Measurements from ENCODE around the gene RPS6KA5. TPM values are rescaled to one million over a fixed set of nuclear protein-coding genes. Genes with fewer than 3 reads are reported as not detected.
A peak's percentile ranks its signal among the peaks of the same experiment; 100 is the strongest.

The RPS6KA5 gene
- total RNA-seq, 4 donors from 2014 or later = 3.1 to 10.5 (median 8.1) TPM

DNA sequence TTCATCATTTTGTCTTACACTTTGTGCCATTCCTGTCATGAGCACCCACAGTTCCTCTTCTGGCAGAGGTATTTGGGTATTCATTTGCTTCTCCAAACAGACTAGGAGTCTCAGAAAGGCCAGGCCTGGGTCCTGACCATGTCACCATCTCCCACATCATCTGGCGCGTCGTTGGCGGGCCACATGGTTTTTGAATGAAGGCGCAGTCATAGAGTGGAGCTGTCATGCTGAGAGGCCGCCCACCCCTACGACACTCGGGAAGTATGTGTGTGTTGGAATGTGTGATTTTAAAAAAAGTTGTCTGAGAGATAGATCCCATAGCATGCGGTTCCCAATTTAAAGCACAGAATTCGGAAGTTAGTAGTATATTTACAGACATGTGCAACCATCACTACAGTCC is 228.6 kb downstream of the RPS6KA5 start:
- no peaks in the 10 kb centered on the region for H3K9me3 ChIP-seq
- intact Hi-C loops (cut with DNase I) = no loop called here
- WGBS, 2 donors = 93 to 94% methylated on average over 10 of the region's 10 CpGs
- H3K4me1 ChIP-seq = peaks cover 4 to 20% (median 7%) of the 10 kb centered on the region in 3 donors
- TF ChIP-seq, protein P1, sequence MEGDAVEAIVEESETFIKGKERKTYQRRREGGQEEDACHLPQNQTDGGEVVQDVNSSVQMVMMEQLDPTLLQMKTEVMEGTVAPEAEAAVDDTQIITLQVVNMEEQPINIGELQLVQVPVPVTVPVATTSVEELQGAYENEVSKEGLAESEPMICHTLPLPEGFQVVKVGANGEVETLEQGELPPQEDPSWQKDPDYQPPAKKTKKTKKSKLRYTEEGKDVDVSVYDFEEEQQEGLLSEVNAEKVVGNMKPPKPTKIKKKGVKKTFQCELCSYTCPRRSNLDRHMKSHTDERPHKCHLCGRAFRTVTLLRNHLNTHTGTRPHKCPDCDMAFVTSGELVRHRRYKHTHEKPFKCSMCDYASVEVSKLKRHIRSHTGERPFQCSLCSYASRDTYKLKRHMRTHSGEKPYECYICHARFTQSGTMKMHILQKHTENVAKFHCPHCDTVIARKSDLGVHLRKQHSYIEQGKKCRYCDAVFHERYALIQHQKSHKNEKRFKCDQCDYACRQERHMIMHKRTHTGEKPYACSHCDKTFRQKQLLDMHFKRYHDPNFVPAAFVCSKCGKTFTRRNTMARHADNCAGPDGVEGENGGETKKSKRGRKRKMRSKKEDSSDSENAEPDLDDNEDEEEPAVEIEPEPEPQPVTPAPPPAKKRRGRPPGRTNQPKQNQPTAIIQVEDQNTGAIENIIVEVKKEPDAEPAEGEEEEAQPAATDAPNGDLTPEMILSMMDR (IDR thresholded peaks at IDR 0.05) = no peak
- no peak for TF ChIP-seq POLR2A (IDR thresholded peaks at IDR 0.05)
- DNase-seq = no peak
- no peak overlapping the region for H3K4me3 ChIP-seq
- no peaks in the 10 kb centered on the region for H3K27me3 ChIP-seq
- no peaks in the 10 kb centered on the region for H3K36me3 ChIP-seq
- no peak overlapping the region for H3K27ac ChIP-seq

DNA sequence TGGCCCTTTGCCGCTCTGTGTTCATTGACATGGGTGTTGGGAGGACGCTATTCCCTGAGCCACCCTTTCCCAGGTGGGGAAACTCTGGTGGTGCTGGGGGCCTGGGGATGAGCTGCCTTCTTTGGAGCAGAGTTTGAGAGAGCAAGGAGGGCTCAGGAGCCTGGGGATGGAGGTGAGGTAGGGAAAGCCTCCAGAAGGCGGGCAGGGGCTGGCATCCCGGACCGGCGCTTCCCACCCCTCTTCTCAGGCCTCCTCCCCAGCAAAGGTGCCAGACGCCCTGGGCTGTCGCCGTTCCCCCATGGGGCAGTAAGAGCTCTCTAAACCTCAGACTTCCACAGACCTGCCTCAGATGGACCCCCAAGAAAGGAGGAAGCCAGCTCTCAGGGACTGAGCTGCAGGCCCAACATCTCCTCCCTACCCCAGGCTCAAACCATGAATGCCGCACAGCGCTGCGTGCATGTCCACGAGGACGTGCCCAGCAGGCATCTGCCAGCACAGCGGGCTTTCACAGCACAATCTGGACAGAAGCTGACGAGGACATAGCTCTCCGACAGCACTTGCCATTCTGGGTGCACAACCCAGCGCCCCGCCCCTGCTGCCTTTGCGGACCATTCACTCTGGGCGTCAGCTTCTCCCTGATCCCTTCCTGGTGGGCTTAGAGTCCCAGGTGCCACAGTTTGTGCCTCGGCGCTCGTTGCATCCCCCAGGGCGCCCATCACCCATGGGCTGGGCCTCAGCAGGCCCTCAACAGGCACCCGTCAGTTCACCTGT is 229.3 kb downstream of the RPS6KA5 start:
- Histone ChIP-seq H3K36me3 (no peaks in the 10 kb centered on the region), H3K4me1 (peaks cover 4 to 20% (median 7%) of the 10 kb centered on the region in 3 donors), H3K9me3 (no peaks in the 10 kb centered on the region), H3K27me3 (no peaks in the 10 kb centered on the region), H3K4me3 (no peak overlapping the region), H3K27ac (no peak overlapping the region)
- WGBS, 2 donors = 84 to 93% methylated on average over 9 to 12 of the region's 26 CpGs
- intact Hi-C loops (cut with DNase I) = no loop called here
- TF ChIP-seq, protein P1 (IDR thresholded peaks at IDR 0.05) = no peak
- TF ChIP-seq POLR2A (IDR thresholded peaks at IDR 0.05) = no peak
- no peak for DNase-seq

DNA sequence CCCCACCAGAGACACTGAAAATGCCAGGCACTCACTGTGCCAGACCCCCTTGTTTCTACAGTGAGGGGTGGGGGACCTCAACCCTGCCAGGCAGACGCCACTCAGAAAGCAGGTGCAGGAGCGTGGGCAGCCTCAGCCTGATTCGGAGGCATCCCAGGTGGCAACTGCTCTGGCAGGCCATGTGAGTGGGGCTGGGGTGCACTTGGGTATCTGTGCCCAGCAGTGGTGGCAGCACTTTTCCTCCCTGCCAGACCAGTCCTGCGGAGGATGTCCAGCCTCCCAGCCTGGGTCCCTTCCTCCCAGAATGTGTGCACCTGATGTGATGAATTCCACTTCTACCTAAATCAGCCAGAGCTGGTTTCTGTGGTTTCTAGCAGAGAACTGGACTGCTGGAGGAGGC is 230.8 kb downstream of the RPS6KA5 start:
- Histone ChIP-seq H3K27ac (no peak overlapping the region), H3K27me3 (no peaks in the 10 kb centered on the region)
- WGBS, 2 donors = 92% methylated on average over 4 of the region's 4 CpGs; no CpG with 5 or more reads in 1 of the 2 donors

DNA sequence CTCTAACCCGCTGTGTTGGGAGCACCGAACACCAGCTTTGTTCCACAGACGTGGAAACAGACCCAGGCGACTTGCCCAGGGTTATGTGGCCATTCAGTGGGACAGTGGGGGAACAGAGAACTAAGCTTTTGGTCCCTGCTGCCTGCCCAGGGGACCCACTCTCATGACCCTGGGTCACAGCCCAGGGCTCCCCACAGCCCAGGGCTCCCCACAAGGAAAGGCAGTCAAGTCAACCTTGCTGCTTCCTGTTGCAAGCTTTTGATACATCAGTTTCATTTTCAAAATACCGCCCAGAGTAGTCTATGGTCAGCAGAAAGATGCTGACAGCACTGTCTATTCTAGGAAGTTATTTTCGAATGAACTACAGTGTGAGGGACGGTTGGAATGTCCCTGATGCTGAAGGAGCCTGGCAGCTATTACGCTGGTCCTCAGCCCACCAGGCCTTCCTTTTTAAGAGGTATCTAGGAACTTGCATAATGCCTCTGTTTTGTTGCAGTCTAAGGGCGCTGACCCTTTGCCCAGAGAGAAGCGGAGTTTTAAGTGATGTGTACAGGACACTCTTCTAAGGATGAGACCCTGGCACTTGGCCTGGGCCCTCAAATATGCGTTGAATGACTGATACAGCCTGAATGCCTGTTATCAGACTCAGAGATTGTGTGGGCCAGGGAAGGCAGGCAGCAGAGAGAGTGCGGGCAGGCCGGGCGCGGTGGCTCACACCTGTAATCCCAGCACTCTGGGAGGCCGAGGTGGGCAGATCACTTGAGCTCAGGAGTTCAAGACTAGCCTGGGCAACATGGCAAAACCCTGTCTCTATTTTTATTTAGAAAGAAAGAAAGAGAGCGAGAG is 231.6 kb downstream of the RPS6KA5 start:
- no peaks in the 10 kb centered on the region for H3K27me3 ChIP-seq
- H3K9me3 ChIP-seq = peaks cover 0 to 7% (median 5%) of the 10 kb centered on the region in 3 donors
- peaks cover 4 to 20% (median 7%) of the 10 kb centered on the region in 3 donors for H3K4me1 ChIP-seq
- intact Hi-C loops (cut with DNase I) = no loop called here
- H3K4me3 ChIP-seq = peak overlapping the region; percentile 17 to 58 (median 45)
- TF ChIP-seq, protein P1 (IDR thresholded peaks at IDR 0.05) = no peak
- TF ChIP-seq POLR2A (IDR thresholded peaks at IDR 0.05) = no peak
- H3K36me3 ChIP-seq = no peaks in the 10 kb centered on the region
- WGBS, 2 donors = 81 to 92% methylated on average over 11 to 15 of the region's 17 CpGs
- no peak for DNase-seq
- H3K27ac ChIP-seq = peak overlapping the region; percentile 59 to 84 (median 82)

More for the DNA sequence above, 230.8 kb downstream of the RPS6KA5 start:
- intact Hi-C loops (cut with DNase I) = no loop called here
- Histone ChIP-seq H3K4me1 (peaks cover 4 to 20% (median 7%) of the 10 kb centered on the region in 3 donors), H3K9me3 (no peaks in the 10 kb centered on the region), H3K4me3 (no peak overlapping the region), H3K36me3 (no peaks in the 10 kb centered on the region)
- TF ChIP-seq, protein P1 (IDR thresholded peaks at IDR 0.05) = no peak
- TF ChIP-seq POLR2A (IDR thresholded peaks at IDR 0.05) = no peak
- DNase-seq = no peak
